RWPE2 (cell line): ENCODE data around the gene MFGE8.

Experiments
- ATAC-seq: fragments of 200-7000 bp; cut with Tn5 transposase; 3 replicates; pipeline ENCODE4 v1.9.1; 2021; ENCODE audit warnings: low read depth
- DNase-seq: peaks from one replicate; pipeline ENCODE4 v3.0.0-alpha.2; 2020; ENCODE audit warnings: low spot score
- H3K27ac ChIP-seq: fragments of 450-650 bp; 2 replicates; pipeline ENCODE4 v1.5.1; 2017; ENCODE audit warnings: mild to moderate bottlenecking; ENCODE audit not compliant: poor library complexity, severe bottlenecking
- H3K27me3 ChIP-seq: fragments of 250-450 bp; sonication (Bioruptor Pico); 2 replicates; pipeline ENCODE4 v1.5.1; 2021; ENCODE audit warnings: mild to moderate bottlenecking, moderate library complexity; ENCODE audit not compliant: insufficient read depth, poor library complexity, severe bottlenecking
- H3K36me3 ChIP-seq: fragments of 250-450 bp; sonication (Bioruptor Pico); 2 replicates; pipeline ENCODE4 v1.5.1; 2020; ENCODE audit warnings: low read depth, mild to moderate bottlenecking, moderate library complexity
- H3K4me1 ChIP-seq: fragments of 250-450 bp; sonication (Bioruptor Pico); 2 replicates; pipeline ENCODE4 v1.5.1; 2021; ENCODE audit warnings: mild to moderate bottlenecking, moderate library complexity; ENCODE audit not compliant: insufficient read depth, poor library complexity, severe bottlenecking
- H3K4me3 ChIP-seq: fragments of 250-450 bp; sonication (Bioruptor Pico); 2 replicates; pipeline ENCODE4 v1.5.1; 2021; ENCODE audit warnings: mild to moderate bottlenecking, moderate library complexity; ENCODE audit not compliant: severe bottlenecking
- H3K9me3 ChIP-seq: fragments of 250-450 bp; sonication (Bioruptor Pico); 2 replicates; pipeline ENCODE4 v1.5.1; 2021; ENCODE audit warnings: mild to moderate bottlenecking, moderate library complexity; ENCODE audit not compliant: severe bottlenecking
- TF ChIP-seq, protein P1 (sequence below): fragments of 450-650 bp; IDR thresholded peaks from one replicate; pipeline ENCODE4 v1.5.1; 2017; ENCODE audit warnings: mild to moderate bottlenecking, moderate library complexity; ENCODE audit not compliant: poor library complexity, severe bottlenecking

MFGE8 gene

GRCh38 chr15:88907111-88907510 is 6.1 kb downstream of the MFGE8 start:
- ATAC-seq (no peak), DNase-seq (no peak)
- Histone ChIP-seq H3K27me3 (no peaks in the 10 kb centered on the region), H3K4me1 (peaks cover 9% of the 10 kb centered on the region), H3K9me3 (no peaks in the 10 kb centered on the region), H3K4me3 (no peak overlapping the region), H3K36me3 (peaks cover 72% of the 10 kb centered on the region), H3K27ac (no peak overlapping the region)
- TF ChIP-seq, protein P1, sequence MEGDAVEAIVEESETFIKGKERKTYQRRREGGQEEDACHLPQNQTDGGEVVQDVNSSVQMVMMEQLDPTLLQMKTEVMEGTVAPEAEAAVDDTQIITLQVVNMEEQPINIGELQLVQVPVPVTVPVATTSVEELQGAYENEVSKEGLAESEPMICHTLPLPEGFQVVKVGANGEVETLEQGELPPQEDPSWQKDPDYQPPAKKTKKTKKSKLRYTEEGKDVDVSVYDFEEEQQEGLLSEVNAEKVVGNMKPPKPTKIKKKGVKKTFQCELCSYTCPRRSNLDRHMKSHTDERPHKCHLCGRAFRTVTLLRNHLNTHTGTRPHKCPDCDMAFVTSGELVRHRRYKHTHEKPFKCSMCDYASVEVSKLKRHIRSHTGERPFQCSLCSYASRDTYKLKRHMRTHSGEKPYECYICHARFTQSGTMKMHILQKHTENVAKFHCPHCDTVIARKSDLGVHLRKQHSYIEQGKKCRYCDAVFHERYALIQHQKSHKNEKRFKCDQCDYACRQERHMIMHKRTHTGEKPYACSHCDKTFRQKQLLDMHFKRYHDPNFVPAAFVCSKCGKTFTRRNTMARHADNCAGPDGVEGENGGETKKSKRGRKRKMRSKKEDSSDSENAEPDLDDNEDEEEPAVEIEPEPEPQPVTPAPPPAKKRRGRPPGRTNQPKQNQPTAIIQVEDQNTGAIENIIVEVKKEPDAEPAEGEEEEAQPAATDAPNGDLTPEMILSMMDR = no peak

DNA sequence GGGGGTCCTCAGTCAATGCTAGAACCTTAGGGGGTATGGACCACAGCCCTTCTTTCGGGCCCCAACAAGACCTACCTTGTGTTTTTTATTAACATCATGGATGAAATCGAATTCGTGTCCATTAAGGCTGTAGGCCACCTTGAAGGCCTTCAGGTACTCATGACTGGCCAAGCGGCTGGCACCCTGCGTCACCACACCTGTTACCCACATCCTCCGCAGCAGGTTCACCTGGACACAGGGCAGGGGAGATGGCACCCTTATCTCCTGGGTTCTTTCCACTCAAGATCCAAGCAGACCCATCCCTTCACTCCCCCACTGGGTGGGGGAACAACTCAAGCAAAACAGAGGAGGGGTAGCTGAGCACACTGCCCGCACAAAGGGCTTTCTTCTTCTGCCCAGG is 6.6 kb downstream of the MFGE8 start:
- TF ChIP-seq, protein P1 = no peak
- no peak for ATAC-seq
- Histone ChIP-seq H3K36me3 (peaks cover 77% of the 10 kb centered on the region), H3K27ac (no peak overlapping the region), H3K4me1 (peaks cover 4% of the 10 kb centered on the region), H3K27me3 (no peaks in the 10 kb centered on the region), H3K9me3 (no peaks in the 10 kb centered on the region), H3K4me3 (no peak overlapping the region)
- DNase-seq = no peak

GRCh38 chr15:88906130-88906529 is 7.0 kb downstream of the MFGE8 start:
- DNase-seq (no peak), ATAC-seq (no peak)
- peaks cover 79% of the 10 kb centered on the region for H3K36me3 ChIP-seq
- H3K9me3 ChIP-seq = no peaks in the 10 kb centered on the region
- H3K27ac ChIP-seq = no peak overlapping the region
- no peaks in the 10 kb centered on the region for H3K4me1 ChIP-seq
- TF ChIP-seq, protein P1 = no peak
- no peaks in the 10 kb centered on the region for H3K27me3 ChIP-seq
- H3K4me3 ChIP-seq = no peak overlapping the region

- no peak overlapping the region for H3K4me3 ChIP-seq
- ATAC-seq (no peak), DNase-seq (no peak)
- H3K27ac ChIP-seq = no peak overlapping the region
- H3K4me1 ChIP-seq = no peaks in the 10 kb centered on the region
- H3K36me3 ChIP-seq = peaks cover 73% of the 10 kb centered on the region
- TF ChIP-seq, protein P1 = no peak
- H3K27me3 ChIP-seq = no peaks in the 10 kb centered on the region
- H3K9me3 ChIP-seq = no peaks in the 10 kb centered on the region
Measured at GRCh38 chr15:88905576-88905975, 7.6 kb downstream of the MFGE8 start.

DNA sequence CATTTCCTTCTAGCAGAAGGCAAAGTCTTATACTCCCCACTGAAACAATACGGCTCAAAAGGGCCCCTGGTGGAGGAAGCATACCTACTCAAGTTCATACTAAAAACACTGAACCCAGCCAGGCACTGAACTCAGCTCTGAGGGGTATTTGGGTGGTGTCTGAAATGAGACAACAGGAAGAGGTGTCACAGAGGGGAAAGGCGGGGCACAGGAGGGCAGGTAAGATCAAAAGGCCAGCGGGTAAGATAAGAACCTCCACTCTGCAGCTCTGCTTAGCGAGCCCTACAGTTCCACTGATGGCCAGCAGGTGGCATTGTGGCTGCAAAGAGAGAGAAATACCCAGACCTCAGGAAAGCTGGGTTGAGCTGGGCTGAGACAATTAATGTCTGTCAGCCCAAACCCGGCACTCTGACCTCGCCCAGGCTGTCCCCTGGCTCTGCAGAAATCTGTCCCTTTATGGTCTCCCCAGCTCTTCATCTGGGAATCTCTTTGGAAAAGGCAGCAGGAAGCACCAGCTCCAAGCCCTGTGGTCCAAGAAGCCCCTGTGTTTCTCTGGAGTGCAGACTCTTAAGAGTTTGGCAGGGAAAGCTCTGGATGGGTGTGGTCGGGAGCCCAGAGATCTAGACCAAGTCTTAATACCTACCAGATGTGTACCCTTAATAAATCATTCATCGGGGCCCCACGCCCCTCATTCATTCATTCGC is 8.4 kb downstream of the MFGE8 start:
- no peaks in the 10 kb centered on the region for H3K27me3 ChIP-seq

More for the DNA sequence above, 8.4 kb downstream of the MFGE8 start:
- TF ChIP-seq, protein P1 = peak; percentile 100
- ATAC-seq (peak; percentile 75), DNase-seq (peak; percentile 74)
- Histone ChIP-seq H3K27ac (peak overlapping the region; percentile 1), H3K36me3 (peaks cover 65% of the 10 kb centered on the region), H3K4me3 (no peak overlapping the region), H3K9me3 (no peaks in the 10 kb centered on the region), H3K4me1 (no peaks in the 10 kb centered on the region)
